ENCODE data around the gene BBLN.

DNA sequence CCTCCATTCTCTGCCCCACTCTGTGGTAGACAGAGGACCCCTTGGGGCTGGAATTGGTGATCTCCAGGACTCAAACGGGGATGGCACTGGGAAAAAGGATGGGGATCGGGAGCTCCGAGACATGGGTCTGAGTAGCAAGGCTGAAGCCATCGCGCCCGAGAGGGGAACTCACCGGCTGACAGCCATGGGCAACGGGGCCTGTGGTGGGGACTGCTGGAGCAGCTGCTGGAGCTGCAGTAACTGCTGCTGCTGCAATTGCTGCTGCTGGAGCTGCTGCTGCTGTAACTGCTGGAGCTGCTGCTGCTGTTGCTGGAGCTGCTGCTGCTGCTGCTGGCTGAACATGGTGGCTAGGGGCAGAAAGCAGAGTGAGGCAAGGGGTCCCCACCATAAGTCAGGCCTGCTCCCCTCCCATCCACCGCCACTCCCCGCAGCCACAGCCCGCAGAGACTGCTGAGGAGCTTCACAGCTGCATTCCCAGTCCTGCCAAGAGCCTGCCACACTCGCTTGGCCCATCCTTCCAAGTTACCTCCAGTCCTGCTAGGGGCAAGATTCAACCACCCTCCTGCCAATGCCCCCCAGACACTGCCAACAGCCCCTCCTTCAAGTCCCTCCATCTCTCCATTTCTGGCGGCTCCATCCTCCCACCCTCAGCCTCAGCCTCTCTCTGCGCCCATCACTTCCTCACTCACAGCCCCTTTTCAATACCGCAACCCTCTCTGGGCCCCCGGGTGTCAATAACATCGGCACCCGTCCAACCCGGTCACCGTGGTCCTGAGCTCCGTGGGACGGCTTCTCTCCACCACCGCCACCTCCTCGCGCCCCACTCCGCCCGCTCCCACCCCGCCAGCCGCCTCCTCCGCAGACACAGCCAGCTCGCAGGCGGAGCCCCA lies 30.7 kb downstream of the BBLN start:
- TF ChIP-seq, protein P1, sequence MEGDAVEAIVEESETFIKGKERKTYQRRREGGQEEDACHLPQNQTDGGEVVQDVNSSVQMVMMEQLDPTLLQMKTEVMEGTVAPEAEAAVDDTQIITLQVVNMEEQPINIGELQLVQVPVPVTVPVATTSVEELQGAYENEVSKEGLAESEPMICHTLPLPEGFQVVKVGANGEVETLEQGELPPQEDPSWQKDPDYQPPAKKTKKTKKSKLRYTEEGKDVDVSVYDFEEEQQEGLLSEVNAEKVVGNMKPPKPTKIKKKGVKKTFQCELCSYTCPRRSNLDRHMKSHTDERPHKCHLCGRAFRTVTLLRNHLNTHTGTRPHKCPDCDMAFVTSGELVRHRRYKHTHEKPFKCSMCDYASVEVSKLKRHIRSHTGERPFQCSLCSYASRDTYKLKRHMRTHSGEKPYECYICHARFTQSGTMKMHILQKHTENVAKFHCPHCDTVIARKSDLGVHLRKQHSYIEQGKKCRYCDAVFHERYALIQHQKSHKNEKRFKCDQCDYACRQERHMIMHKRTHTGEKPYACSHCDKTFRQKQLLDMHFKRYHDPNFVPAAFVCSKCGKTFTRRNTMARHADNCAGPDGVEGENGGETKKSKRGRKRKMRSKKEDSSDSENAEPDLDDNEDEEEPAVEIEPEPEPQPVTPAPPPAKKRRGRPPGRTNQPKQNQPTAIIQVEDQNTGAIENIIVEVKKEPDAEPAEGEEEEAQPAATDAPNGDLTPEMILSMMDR (IDR thresholded peaks at IDR 0.05; ENCODE audit: insufficient read depth, low read length) = no peak
- TF ChIP-seq, protein P2, sequence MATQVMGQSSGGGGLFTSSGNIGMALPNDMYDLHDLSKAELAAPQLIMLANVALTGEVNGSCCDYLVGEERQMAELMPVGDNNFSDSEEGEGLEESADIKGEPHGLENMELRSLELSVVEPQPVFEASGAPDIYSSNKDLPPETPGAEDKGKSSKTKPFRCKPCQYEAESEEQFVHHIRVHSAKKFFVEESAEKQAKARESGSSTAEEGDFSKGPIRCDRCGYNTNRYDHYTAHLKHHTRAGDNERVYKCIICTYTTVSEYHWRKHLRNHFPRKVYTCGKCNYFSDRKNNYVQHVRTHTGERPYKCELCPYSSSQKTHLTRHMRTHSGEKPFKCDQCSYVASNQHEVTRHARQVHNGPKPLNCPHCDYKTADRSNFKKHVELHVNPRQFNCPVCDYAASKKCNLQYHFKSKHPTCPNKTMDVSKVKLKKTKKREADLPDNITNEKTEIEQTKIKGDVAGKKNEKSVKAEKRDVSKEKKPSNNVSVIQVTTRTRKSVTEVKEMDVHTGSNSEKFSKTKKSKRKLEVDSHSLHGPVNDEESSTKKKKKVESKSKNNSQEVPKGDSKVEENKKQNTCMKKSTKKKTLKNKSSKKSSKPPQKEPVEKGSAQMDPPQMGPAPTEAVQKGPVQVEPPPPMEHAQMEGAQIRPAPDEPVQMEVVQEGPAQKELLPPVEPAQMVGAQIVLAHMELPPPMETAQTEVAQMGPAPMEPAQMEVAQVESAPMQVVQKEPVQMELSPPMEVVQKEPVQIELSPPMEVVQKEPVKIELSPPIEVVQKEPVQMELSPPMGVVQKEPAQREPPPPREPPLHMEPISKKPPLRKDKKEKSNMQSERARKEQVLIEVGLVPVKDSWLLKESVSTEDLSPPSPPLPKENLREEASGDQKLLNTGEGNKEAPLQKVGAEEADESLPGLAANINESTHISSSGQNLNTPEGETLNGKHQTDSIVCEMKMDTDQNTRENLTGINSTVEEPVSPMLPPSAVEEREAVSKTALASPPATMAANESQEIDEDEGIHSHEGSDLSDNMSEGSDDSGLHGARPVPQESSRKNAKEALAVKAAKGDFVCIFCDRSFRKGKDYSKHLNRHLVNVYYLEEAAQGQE (IDR thresholded peaks at IDR 0.05; ENCODE audit: insufficient replicate concordance, low read depth) = no peak
- TF ChIP-seq POLR2AphosphoS5 (IDR thresholded peaks at IDR 0.05; ENCODE audit: low read depth) = no peak
